HEK293 (cell line): ENCODE data around the gene C1QTNF2.
"Not testable (repeated sequence)": the region's sequence is repeated elsewhere in the genome, so short reads cannot be mapped to it uniquely, and the experiment has no call there.

Experiments used
- CTCF ChIA-PET: fragments of 350-600 bp; formaldehyde crosslinking; extraction: SDS; loops from one replicate; lab custom pipeline; 2021; ENCODE audit warnings: antibody characterized with exemption; lab: Yijun Ruan, JAX
- POLR2A ChIA-PET: fragments of 300-600 bp; formaldehyde crosslinking; extraction: SDS; loops from one replicate; lab custom pipeline; 2020; ENCODE audit warnings: antibody characterized with exemption, inconsistent platforms; lab: Yijun Ruan, JAX
- H3K27ac ChIP-seq: fragments of 200-500 bp; sonication (Bioruptor generic); 2 replicates; pipeline ENCODE4 v1.5.1; 2014; ENCODE audit warnings: low read depth, low read length, control low read depth, inconsistent platforms; ENCODE audit errors: extremely low read depth
- H3K36me3 ChIP-seq, 2 experiments: fragments of 200-500 bp in 1 of 2; sonication (Bioruptor generic) in 1 of 2; 1 replicate in 1 of 2; 2 replicates in 1 of 2; pipeline ENCODE4 v1.5.1; 2014 to 2017; ENCODE audit warnings: inconsistent platforms in 2 of 2, low read length in 2 of 2; ENCODE audit not compliant: control insufficient read depth in 2 of 2, insufficient read depth in 1 of 2
- H3K4me1 ChIP-seq: fragments of 200-500 bp; sonication (Bioruptor generic); 2 replicates; pipeline ENCODE4 v1.5.1; 2014; ENCODE audit warnings: mild to moderate bottlenecking, low read length, inconsistent platforms; ENCODE audit not compliant: control insufficient read depth, insufficient read depth
- H3K4me3 ChIP-seq: 2 replicates; pipeline ENCODE4 v1.5.1; 2011; ENCODE audit warnings: low read depth, mild to moderate bottlenecking, control low read depth, low read length, moderate library complexity
- H3K9me3 ChIP-seq: fragments of 200-500 bp; sonication (Bioruptor generic); 2 replicates; pipeline ENCODE4 v1.5.1; 2014; ENCODE audit warnings: low read depth, low read length, inconsistent platforms; ENCODE audit not compliant: control insufficient read depth, insufficient read depth
- EGR2 ChIP-seq: fragments of 450-650 bp; formaldehyde crosslinking; IDR thresholded peaks from 2 replicates; pipeline ENCODE4 v1.5.1; 2016; ENCODE audit warnings: low read depth, missing biosample characterization, missing genetic modification characterization
- GLIS1 ChIP-seq: fragments of 450-650 bp; formaldehyde crosslinking; IDR thresholded peaks from 2 replicates; pipeline ENCODE4 v1.5.1; 2016; ENCODE audit warnings: missing biosample characterization, missing genetic modification characterization
- GLIS2 ChIP-seq: fragments of 450-650 bp; formaldehyde crosslinking; IDR thresholded peaks from 2 replicates; pipeline ENCODE4 v1.5.1; 2016; ENCODE audit warnings: missing biosample characterization, missing genetic modification characterization
- IKZF3 ChIP-seq: fragments of 450-650 bp; IDR thresholded peaks from 2 replicates; pipeline ENCODE4 v1.5.0; 2018; ENCODE audit warnings: missing biosample characterization, mild to moderate bottlenecking, missing genetic modification characterization, moderate library complexity
- ZBTB21 ChIP-seq: fragments of 450-650 bp; formaldehyde crosslinking; IDR thresholded peaks from 2 replicates; pipeline ENCODE4 v1.5.1; 2017; ENCODE audit warnings: missing biosample characterization, missing genetic modification characterization
- ZIC2 ChIP-seq: fragments of 450-650 bp; formaldehyde crosslinking; IDR thresholded peaks from 2 replicates; pipeline ENCODE4 v1.5.1; 2016; ENCODE audit warnings: missing biosample characterization, missing genetic modification characterization
- ZNF112 ChIP-seq: fragments of 450-650 bp; formaldehyde crosslinking; IDR thresholded peaks from 2 replicates; pipeline ENCODE4 v1.5.0; 2017; ENCODE audit warnings: missing biosample characterization, missing genetic modification characterization
- ZNF132 ChIP-seq: fragments of 450-650 bp; formaldehyde crosslinking; IDR thresholded peaks from 2 replicates; pipeline ENCODE4 v1.5.1; 2017; ENCODE audit warnings: missing biosample characterization, missing genetic modification characterization, borderline replicate concordance
- ZNF140 ChIP-seq: fragments of 450-650 bp; formaldehyde crosslinking; IDR thresholded peaks from 2 replicates; pipeline ENCODE4 v1.5.1; 2016; ENCODE audit warnings: missing biosample characterization, missing genetic modification characterization
- ZNF221 ChIP-seq: fragments of 450-650 bp; formaldehyde crosslinking; IDR thresholded peaks from 2 replicates; pipeline ENCODE4 v1.5.1; 2017; ENCODE audit warnings: missing biosample characterization, missing genetic modification characterization, borderline replicate concordance
- ZNF324 ChIP-seq: fragments of 450-650 bp; formaldehyde crosslinking; IDR thresholded peaks from 2 replicates; pipeline ENCODE4 v1.5.1; 2016; ENCODE audit warnings: missing biosample characterization, missing genetic modification characterization
- ZNF362 ChIP-seq: fragments of 450-650 bp; formaldehyde crosslinking; IDR thresholded peaks from 2 replicates; pipeline ENCODE4 v1.5.1; 2016; ENCODE audit warnings: missing biosample characterization, missing genetic modification characterization
- ZNF768 ChIP-seq: fragments of 450-650 bp; formaldehyde crosslinking; IDR thresholded peaks from 2 replicates; pipeline ENCODE4 v1.5.1; 2018; ENCODE audit warnings: missing biosample characterization, mild to moderate bottlenecking, missing genetic modification characterization
- TF ChIP-seq, protein P1 (sequence below): fragments of 450-650 bp; formaldehyde crosslinking; IDR thresholded peaks from 2 replicates; pipeline ENCODE4 v1.5.1; 2016; ENCODE audit warnings: missing biosample characterization, missing genetic modification characterization
- TF ChIP-seq, protein P2 (sequence below): fragments of 450-650 bp; formaldehyde crosslinking; IDR thresholded peaks from 2 replicates; pipeline ENCODE4 v1.5.1; 2016; ENCODE audit warnings: missing biosample characterization, missing genetic modification characterization

The C1QTNF2 gene

GRCh38 chr5:160341309-160341870 is 29.0 kb downstream of the C1QTNF2 start:
- ChIA-PET POLR2A (no interaction called here), CTCF (interaction anchor here (0.6 to 5.2 kb wide), 2 partner anchors 169 to 321 kb away, joined by 3 to 66 read pairs; no protein-coding TSS in a partner anchor)

GRCh38 chr5:160340513-160340912 is 29.9 kb downstream of the C1QTNF2 start:
- H3K4me3 ChIP-seq, result not testable (repeated sequence)
- CTCF ChIA-PET, result interaction anchor here (0.9 kb wide), 1 partner anchor 260 kb away, joined by 3 read pairs; no protein-coding TSS in a partner anchor

More at GRCh38 chr5:160341309-160341870, 29.0 kb downstream of the C1QTNF2 start:
- no peaks in the 10 kb centered on the region for H3K9me3 ChIP-seq
- TF ChIP-seq ZBTB21, result no peak
- no peak for TF ChIP-seq GLIS2 (tag by site-specific recombination)
- TF ChIP-seq ZNF221 (tag by site-specific recombination), result no peak
- TF ChIP-seq, all 188 proteins: peak for 0
- Histone ChIP-seq H3K4me1 (no peaks in the 10 kb centered on the region), H3K27ac (no peak overlapping the region), H3K4me3 (no peak overlapping the region), H3K36me3 (no peaks in the 10 kb centered on the region)

GRCh38 chr5:160339406-160340130 is 30.9 kb downstream of the C1QTNF2 start:
- ChIA-PET CTCF (interaction anchor here (0.9 kb wide), 1 partner anchor 259 kb away, joined by 3 read pairs; no protein-coding TSS in a partner anchor), POLR2A (interaction anchor here (0.7 kb wide), 1 partner anchor 95 kb away, joined by 3 read pairs; no protein-coding TSS in a partner anchor)

More at GRCh38 chr5:160340513-160340912, 29.9 kb downstream of the C1QTNF2 start:
- H3K9me3 ChIP-seq, H3K4me1 ChIP-seq, POLR2A ChIA-PET, H3K36me3 ChIP-seq, H3K27ac ChIP-seq: not testable (repeated sequence)
- TF ChIP-seq GLIS1 (tag by site-specific recombination), result peak; percentile 83
- peak; percentile 81 for TF ChIP-seq ZIC2

GRCh38 chr5:160334716-160335115 is 35.7 kb downstream of the C1QTNF2 start:
- POLR2A ChIA-PET, result not testable (repeated sequence)
- CTCF ChIA-PET, result interaction anchor here (1.7 kb wide), 1 partner anchor 9 kb away, joined by 7 read pairs; no protein-coding TSS in a partner anchor

More at GRCh38 chr5:160339406-160340130, 30.9 kb downstream of the C1QTNF2 start:
- Histone ChIP-seq H3K27ac (no peak overlapping the region), H3K4me1 (no peaks in the 10 kb centered on the region), H3K9me3 (no peaks in the 10 kb centered on the region), H3K36me3 (no peaks in the 10 kb centered on the region), H3K4me3 (no peak overlapping the region)
- TF ChIP-seq ZNF132 (tag by site-specific recombination) (no peak), ZNF140 (tag by site-specific recombination) (no peak)

DNA sequence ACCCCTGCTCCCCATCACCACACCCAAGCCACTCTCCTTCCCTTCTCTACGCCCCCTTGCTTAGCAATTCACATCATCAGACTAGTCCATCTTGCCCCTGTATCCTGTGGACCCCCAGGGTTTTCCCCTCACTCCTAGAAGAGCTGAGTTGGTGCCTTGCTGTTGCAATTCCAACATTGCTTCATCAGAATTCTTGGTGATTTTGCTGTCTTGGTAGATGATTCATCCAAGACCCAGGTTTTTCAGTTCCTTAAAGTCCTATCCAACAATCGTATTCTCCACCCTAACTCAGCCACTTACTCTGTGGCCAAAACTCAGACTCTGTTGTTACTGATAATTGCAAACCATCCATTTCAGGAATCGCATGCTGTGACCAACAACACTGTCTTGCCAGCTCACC is 36.7 kb downstream of the C1QTNF2 start:
- POLR2A ChIA-PET, result no interaction called here
- CTCF ChIA-PET, result interaction anchor here (1.9 kb wide), 1 partner anchor 11 kb away, joined by 9 read pairs; no protein-coding TSS in a partner anchor
- Histone ChIP-seq H3K4me3 (no peak overlapping the region), H3K27ac (no peak overlapping the region), H3K4me1 (no peaks in the 10 kb centered on the region), H3K36me3 (no peaks in the 10 kb centered on the region), H3K9me3 (no peaks in the 10 kb centered on the region)
- TF ChIP-seq, protein P1, sequence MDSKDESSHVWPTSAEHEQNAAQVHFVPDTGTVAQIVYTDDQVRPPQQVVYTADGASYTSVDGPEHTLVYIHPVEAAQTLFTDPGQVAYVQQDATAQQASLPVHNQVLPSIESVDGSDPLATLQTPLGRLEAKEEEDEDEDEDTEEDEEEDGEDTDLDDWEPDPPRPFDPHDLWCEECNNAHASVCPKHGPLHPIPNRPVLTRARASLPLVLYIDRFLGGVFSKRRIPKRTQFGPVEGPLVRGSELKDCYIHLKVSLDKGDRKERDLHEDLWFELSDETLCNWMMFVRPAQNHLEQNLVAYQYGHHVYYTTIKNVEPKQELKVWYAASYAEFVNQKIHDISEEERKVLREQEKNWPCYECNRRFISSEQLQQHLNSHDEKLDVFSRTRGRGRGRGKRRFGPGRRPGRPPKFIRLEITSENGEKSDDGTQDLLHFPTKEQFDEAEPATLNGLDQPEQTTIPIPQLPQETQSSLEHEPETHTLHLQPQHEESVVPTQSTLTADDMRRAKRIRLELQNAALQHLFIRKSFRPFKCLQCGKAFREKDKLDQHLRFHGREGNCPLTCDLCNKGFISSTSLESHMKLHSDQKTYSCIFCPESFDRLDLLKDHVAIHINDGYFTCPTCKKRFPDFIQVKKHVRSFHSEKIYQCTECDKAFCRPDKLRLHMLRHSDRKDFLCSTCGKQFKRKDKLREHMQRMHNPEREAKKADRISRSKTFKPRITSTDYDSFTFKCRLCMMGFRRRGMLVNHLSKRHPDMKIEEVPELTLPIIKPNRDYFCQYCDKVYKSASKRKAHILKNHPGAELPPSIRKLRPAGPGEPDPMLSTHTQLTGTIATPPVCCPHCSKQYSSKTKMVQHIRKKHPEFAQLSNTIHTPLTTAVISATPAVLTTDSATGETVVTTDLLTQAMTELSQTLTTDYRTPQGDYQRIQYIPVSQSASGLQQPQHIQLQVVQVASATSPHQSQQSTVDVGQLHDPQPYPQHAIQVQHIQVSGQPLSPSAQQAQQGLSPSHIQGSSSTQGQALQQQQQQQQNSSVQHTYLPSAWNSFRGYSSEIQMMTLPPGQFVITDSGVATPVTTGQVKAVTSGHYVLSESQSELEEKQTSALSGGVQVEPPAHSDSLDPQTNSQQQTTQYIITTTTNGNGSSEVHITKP (tag by site-specific recombination), result no peak
- no peak for TF ChIP-seq EGR2 (tag by site-specific recombination)
- no peak for TF ChIP-seq ZNF362 (tag by site-specific recombination)
- no peak for TF ChIP-seq ZNF112 (tag by site-specific recombination)
- TF ChIP-seq, protein P2, sequence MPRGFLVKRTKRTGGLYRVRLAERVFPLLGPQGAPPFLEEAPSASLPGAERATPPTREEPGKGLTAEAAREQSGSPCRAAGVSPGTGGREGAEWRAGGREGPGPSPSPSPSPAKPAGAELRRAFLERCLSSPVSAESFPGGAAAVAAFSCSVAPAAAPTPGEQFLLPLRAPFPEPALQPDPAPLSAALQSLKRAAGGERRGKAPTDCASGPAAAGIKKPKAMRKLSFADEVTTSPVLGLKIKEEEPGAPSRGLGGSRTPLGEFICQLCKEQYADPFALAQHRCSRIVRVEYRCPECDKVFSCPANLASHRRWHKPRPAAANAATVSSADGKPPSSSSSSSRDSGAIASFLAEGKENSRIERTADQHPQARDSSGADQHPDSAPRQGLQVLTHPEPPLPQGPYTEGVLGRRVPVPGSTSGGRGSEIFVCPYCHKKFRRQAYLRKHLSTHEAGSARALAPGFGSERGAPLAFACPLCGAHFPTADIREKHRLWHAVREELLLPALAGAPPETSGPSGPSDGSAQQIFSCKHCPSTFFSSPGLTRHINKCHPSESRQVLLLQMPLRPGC (tag by site-specific recombination), result no peak
- no peak for TF ChIP-seq ZNF768 (tag by site-specific recombination)
- no peak for TF ChIP-seq IKZF3 (tag by site-specific recombination)
- TF ChIP-seq ZNF324 (tag by site-specific recombination), result no peak
- TF ChIP-seq, all 188 proteins: peak for 0

More at GRCh38 chr5:160334716-160335115, 35.7 kb downstream of the C1QTNF2 start:
- not testable (repeated sequence) for H3K9me3 ChIP-seq, H3K36me3 ChIP-seq, H3K4me1 ChIP-seq, H3K4me3 ChIP-seq, H3K27ac ChIP-seq
